Liver (tissue), 9 donors: ENCODE data around the gene ZDHHC21. TPM values are rescaled to one million over a fixed set of nuclear protein-coding genes. Genes with fewer than 3 reads are reported as not detected.
"Not testable (repeated sequence)": the region's sequence is repeated elsewhere in the genome, so short reads cannot be mapped to it uniquely, and the experiment has no call there.

Experiments used
- DNase-seq: peaks from one replicate; pipeline ENCODE4 v3.0.0-alpha.2; 2017; ENCODE audit warnings: low spot score
- H3K27ac ChIP-seq, 2 donors: one replicate each; pipeline ENCODE4 v1.7.0; 2013; ENCODE audit warnings: inconsistent platforms in 2 of 2, low read length in 2 of 2, control low read depth in 1 of 2, low read depth in 1 of 2, mild to moderate bottlenecking in 1 of 2
- H3K27me3 ChIP-seq, 4 donors: one replicate each; pipeline versions ENCODE4 v1.6.1 to v1.7.0; 2013; ENCODE audit warnings: low read length in 3 of 4, inconsistent platforms in 1 of 4, mild to moderate bottlenecking in 1 of 4, moderate library complexity in 1 of 4; ENCODE audit not compliant: control insufficient read depth in 4 of 4, insufficient read depth in 4 of 4
- H3K36me3 ChIP-seq, 4 donors: one replicate each; pipeline versions ENCODE4 v1.6.1 to v1.7.0; 2013; ENCODE audit warnings: low read length in 3 of 4, mild to moderate bottlenecking in 3 of 4, low read depth in 1 of 4, moderate library complexity in 1 of 4; ENCODE audit not compliant: control insufficient read depth in 4 of 4, insufficient read depth in 3 of 4
- H3K4me1 ChIP-seq, 4 donors: one replicate each; pipeline versions ENCODE4 v1.6.1 to v1.7.0; 2013; ENCODE audit warnings: low read length in 3 of 4, mild to moderate bottlenecking in 3 of 4, moderate library complexity in 1 of 4; ENCODE audit not compliant: control insufficient read depth in 4 of 4, insufficient read depth in 4 of 4
- H3K4me3 ChIP-seq, 3 donors: one replicate each; pipeline versions ENCODE4 v1.6.1 to v1.7.0; 2013; ENCODE audit warnings: low read length in 3 of 3, control low read depth in 1 of 3, low read depth in 1 of 3, mild to moderate bottlenecking in 1 of 3
- H3K9ac ChIP-seq, 2 donors: one replicate each; pipeline ENCODE4 v1.7.0; 2013; ENCODE audit warnings: low read length in 2 of 2, mild to moderate bottlenecking in 2 of 2, moderate library complexity in 2 of 2, control low read depth in 1 of 2, low read depth in 1 of 2
- H3K9me3 ChIP-seq, 4 donors: one replicate each; pipeline versions ENCODE4 v1.6.1 to v1.7.0; 2013; ENCODE audit warnings: low read length in 3 of 4; ENCODE audit not compliant: control insufficient read depth in 4 of 4
- ATF3 ChIP-seq: IDR thresholded peaks from 2 replicates; pipeline ENCODE4 v1.6.1; 2016; ENCODE audit warnings: antibody characterized with exemption
- EGR1 ChIP-seq, 2 donors: IDR thresholded peaks; 2 replicates each; pipeline ENCODE4 v1.6.1; 2016 to 2018; ENCODE audit warnings: antibody characterized with exemption in 2 of 2, low read depth in 2 of 2
- FOXA1 ChIP-seq: IDR thresholded peaks from 2 replicates; pipeline ENCODE4 v1.6.1; 2016; ENCODE audit warnings: antibody characterized with exemption
- FOXA2 ChIP-seq: IDR thresholded peaks from 2 replicates; pipeline ENCODE4 v1.6.1; 2016; ENCODE audit warnings: antibody characterized with exemption
- GABPA ChIP-seq, 2 donors: IDR thresholded peaks in 1 of 2; conservative IDR thresholded peaks in 1 of 2; 2 replicates each; pipeline ENCODE4 v1.6.1; 2016; ENCODE audit warnings: antibody characterized with exemption in 2 of 2, mild to moderate bottlenecking in 1 of 2, moderate library complexity in 1 of 2
- HNF4A ChIP-seq, 2 donors: conservative IDR thresholded peaks; 2 replicates each; pipeline ENCODE4 v1.6.1; 2016; ENCODE audit warnings: antibody characterized with exemption in 2 of 2, mild to moderate bottlenecking in 2 of 2
- HNF4G ChIP-seq: IDR thresholded peaks from 2 replicates; pipeline ENCODE4 v1.6.1; 2016; ENCODE audit warnings: antibody characterized with exemption
- JUND ChIP-seq, 2 donors: IDR thresholded peaks; 2 replicates each; pipeline ENCODE4 v1.6.1; 2016; ENCODE audit warnings: antibody characterized with exemption in 2 of 2
- NR2F2 ChIP-seq: IDR thresholded peaks from 2 replicates; pipeline ENCODE4 v1.6.1; 2016; ENCODE audit warnings: antibody characterized with exemption
- RAD21 ChIP-seq, 2 donors: IDR thresholded peaks; 2 replicates each; pipeline ENCODE4 v1.6.1; 2016; ENCODE audit warnings: antibody characterized with exemption in 2 of 2, mild to moderate bottlenecking in 2 of 2
- REST ChIP-seq: IDR thresholded peaks from 2 replicates; pipeline ENCODE4 v1.6.1; 2016; ENCODE audit warnings: antibody characterized with exemption, mild to moderate bottlenecking
- RXRA ChIP-seq, 2 donors: IDR thresholded peaks; 2 replicates each; pipeline ENCODE4 v1.6.1; 2017 to 2018; ENCODE audit warnings: antibody characterized with exemption in 2 of 2, mild to moderate bottlenecking in 1 of 2
- SP1 ChIP-seq: IDR thresholded peaks from 2 replicates; pipeline ENCODE4 v1.6.1; 2018; ENCODE audit warnings: antibody characterized with exemption, mild to moderate bottlenecking
- TAF1 ChIP-seq: conservative IDR thresholded peaks from 2 replicates; pipeline ENCODE4 v1.6.1; 2016; ENCODE audit warnings: antibody characterized with exemption, mild to moderate bottlenecking
- ZBTB33 ChIP-seq: IDR thresholded peaks from 2 replicates; pipeline ENCODE4 v1.6.1; 2016; ENCODE audit warnings: antibody characterized with exemption
- WGBS: extraction: QIAGEN DNeasy Blood & Tissue Kit; methylation state at CpG from one replicate; pipeline ENCODE4 v1.1.7; 2013; 5-methylcytosine and 5-hydroxymethylcytosine counted together
- polyA plus RNA-seq, 2 donors: library from polyadenylated mRNA; stranded (reverse) in 1 of 2; unstranded in 1 of 2; fragments of 200-250 nt in 1 of 2; fragments of >200 nt in 1 of 2; fragmentation: Nextera tagmentation in 1 of 2; extraction: Ambion mirVana in 1 of 2; gene quantifications; one replicate each; pipeline versions ENCODE4 v1.2.1 to v1.2.3, GENCODE V29; 2013 to 2015
- total RNA-seq, 2 donors: library from RNA; depleted of rRNA; stranded (reverse); fragments of >200 nt; gene quantifications; one replicate each; pipeline ENCODE4 v1.2.3, GENCODE V29; 2014
- donor health status: healthy.
- donor health status: healthy.
- donor health status: healthy.
- donor health status: healthy.
- donor health status: healthy.

The ZDHHC21 gene
- total and polyA plus RNA-seq, 4 donors: 1.3 to 6.0 (median 2.7) TPM

- H3K9me3 ChIP-seq: no peaks in the 10 kb centered on the region
- H3K27ac ChIP-seq: no peak overlapping the region
- peaks cover 0 to 3% (median 0%) of the 10 kb centered on the region in 4 donors for H3K36me3 ChIP-seq
- H3K27me3 ChIP-seq: no peaks in the 10 kb centered on the region
- no peak overlapping the region for H3K9ac ChIP-seq
- 5% methylated on average over 1 of the region's 1 CpG for WGBS
- DNase-seq: no peak
- no peak for TF ChIP-seq RAD21 (IDR thresholded peaks at IDR 0.05)
- no peak for TF ChIP-seq FOXA1
- TF ChIP-seq HNF4G: no peak
- no peak for TF ChIP-seq NR2F2
- H3K4me3 ChIP-seq: no peak overlapping the region
- H3K4me1 ChIP-seq: no peaks in the 10 kb centered on the region
Measured at GRCh38 chr9:14670718-14671117, 22.5 kb downstream of the ZDHHC21 start.

- H3K4me3 ChIP-seq, H3K9me3 ChIP-seq, H3K36me3 ChIP-seq, DNase-seq, H3K27me3 ChIP-seq, H3K9ac ChIP-seq, H3K27ac ChIP-seq, H3K4me1 ChIP-seq: not testable (repeated sequence)
- WGBS: 93% methylated on average over 29 of the region's 30 CpGs
Measured at GRCh38 chr9:14664022-14664421, 29.2 kb downstream of the ZDHHC21 start.

GRCh38 chr9:14662060-14662453, 31.2 kb downstream of the ZDHHC21 start:
- H3K27ac ChIP-seq: no peak overlapping the region
- no peaks in the 10 kb centered on the region for H3K4me1 ChIP-seq
- no peak for DNase-seq
- H3K4me3 ChIP-seq: no peak overlapping the region
- over 99% methylated on average over 3 of the region's 3 CpGs for WGBS
- H3K9ac ChIP-seq: no peak overlapping the region
- TF ChIP-seq ZBTB33 (no peak), JUND (IDR thresholded peaks at IDR 0.05) (no peak), EGR1 (IDR thresholded peaks at IDR 0.05; ENCODE audit: low read depth in 2 of 2) (no peak), TAF1 (no peak), SP1 (no peak), HNF4G (no peak), REST (no peak), GABPA (IDR thresholded peaks at IDR 0.05 in 1 of 2, conservative IDR thresholded peaks at IDR 0.05 in 1 of 2) (no peak), FOXA2 (no peak), HNF4A (conservative IDR thresholded peaks at IDR 0.05) (no peak), ATF3 (no peak), RXRA (IDR thresholded peaks at IDR 0.05) (no peak)
- H3K27me3 ChIP-seq: no peaks in the 10 kb centered on the region
- H3K9me3 ChIP-seq: no peaks in the 10 kb centered on the region
- peaks cover 0 to 2% (median 0%) of the 10 kb centered on the region in 4 donors for H3K36me3 ChIP-seq
